ENCODE results near the gene IL31RA.

The IL31RA gene

DNA sequence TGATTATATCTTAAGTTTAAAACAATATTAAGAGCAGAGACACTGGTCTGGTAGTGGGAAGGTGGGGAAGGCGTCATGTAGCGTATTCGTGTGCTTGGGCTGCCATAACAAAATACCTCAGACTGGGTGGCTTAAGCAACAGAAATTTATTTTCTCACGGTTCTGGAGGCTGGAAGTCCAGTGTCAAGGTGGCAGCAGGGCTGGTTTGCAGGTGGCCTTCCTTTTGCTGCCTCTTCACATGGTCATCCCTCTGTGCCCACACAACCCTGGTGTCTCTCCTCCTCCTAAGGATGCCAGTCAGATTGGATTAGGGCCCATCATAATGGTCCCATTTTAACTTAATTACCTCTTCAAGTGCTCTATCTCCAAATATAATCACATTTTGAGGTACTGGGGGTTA lies 9.6 kb downstream of the IL31RA start:
- no peak for DNase-seq

DNA sequence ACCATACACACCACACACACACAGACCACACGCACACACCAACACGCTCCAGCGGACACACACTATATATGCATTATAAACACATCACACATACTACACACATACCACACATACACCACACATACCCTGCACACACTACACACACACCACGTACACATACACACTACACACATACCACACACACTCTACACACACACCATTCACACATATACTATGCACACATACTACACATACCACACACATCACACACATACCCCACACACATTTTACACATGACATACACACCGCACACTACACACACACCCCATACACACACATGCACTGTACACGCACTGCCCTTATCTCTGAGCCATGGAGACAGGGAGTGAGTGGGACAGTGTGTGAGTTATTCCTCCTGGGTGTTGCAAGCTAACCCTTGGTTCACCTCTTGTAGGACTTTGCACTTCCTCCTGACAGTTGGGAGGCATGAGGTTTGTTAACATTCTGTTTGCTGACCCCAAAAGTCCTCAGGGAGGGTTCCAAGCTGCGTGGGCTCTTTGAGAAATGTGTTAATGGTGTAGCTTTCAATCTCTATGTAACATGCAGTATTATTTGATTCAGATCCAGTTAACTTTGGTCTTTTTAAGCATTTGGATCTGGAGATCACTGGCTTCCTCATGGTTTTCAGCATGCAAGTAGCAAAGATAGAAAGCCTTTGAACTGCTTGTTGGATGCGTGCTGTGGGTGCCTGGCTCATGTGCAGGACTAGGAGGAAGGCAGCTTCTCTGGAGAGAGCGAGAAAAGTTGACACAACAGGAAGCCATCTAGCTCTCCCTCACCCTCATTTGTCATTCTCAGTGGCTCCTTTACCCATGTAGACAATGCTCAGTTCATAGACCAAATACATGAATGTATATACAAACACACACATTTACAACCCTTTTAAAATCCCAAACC lies 13.7 kb downstream of the IL31RA start:
- no peak for DNase-seq

- DNase-seq = no peak
These were observed 14.7 kb downstream of the IL31RA start for GRCh38 chr5:55865831-55866230.

- no peak for DNase-seq
These were observed 15.3 kb downstream of the IL31RA start for GRCh38 chr5:55866485-55866884.

- no peak for DNase-seq
These were observed 15.8 kb downstream of the IL31RA start for GRCh38 chr5:55866934-55867333.

DNA sequence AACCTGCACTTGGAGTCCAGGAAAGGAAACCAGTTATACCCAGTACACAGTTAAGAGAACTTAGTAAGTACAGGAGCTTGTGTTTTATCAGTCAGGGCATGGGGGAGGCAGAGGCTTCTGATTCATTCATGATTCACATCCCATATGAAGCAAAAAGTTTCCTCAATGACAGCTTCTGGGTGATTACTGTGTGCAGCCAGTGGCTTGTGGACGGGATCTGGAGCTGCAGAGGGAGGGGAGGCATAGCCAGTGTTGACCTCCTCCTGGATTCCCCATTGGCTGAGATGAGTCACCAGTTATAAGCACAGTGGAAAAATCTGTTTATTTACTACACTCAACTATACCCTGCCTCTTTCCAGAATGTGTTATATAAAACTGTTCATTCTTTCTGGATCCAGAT lies 17.7 kb downstream of the IL31RA start:
- peak; percentile 60 for DNase-seq

DNA sequence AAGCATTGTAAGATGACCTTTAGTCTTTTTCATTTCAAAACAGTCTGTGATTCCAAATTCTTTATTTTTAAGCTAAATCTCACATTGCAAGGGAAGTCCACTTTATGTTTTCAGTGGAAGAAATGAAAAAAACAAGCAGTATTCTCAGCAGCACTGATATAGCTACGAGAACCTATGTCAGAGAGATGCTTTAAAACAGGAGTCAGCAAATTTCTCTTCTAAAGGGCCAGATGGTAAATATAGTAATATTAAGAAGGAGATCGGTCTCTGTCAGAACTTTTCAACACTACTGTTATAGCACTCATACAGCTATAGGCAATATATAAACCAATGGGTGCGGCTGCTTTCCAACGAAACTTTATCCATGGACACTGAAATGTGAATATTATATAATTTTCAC lies 18.7 kb downstream of the IL31RA start:
- no peak for DNase-seq

GRCh38 chr5:55873234-55873633 lies 22.1 kb downstream of the IL31RA start:
- DNase-seq = no peak

DNA sequence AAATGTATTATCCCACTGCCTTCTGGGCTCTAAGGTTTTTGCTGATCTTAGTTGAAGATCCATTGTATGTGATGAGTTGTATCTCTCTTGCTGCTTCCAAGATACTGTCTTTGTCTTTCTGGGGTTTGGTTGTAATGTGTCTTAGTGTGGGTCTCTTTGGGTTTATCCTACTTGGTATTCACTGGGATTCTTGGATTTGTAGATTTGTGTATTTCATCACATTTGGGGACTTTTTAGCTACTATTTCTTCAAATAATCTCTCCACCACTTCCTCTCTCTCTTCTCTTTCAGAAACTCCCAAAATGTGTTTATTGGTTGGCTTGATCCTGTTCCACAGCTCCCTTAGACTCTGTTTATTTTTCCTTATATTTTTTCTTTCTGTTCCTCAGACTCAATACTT lies 26.5 kb downstream of the IL31RA start:
- no peak for DNase-seq

DNA sequence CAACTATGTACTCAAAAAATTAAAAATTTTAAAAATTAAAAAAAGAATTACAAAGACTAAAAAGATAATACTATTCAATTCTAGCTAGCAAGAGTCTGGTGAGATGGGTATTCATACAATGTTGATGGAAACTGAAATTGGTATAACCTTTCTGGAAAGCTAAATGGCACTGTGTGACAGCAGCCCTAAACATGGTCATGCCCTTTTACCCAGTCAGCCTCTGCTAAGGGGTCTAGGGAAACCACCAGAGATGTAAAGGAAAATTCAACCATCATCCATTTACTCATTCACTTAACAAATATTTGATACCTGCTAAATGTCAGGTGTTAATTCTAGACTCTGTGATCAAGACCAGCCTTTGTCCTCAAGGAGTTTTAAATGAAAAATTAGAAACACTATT lies 29.3 kb downstream of the IL31RA start:
- no peak for DNase-seq

- no peak for DNase-seq
These were observed 34.2 kb downstream of the IL31RA start for GRCh38 chr5:55885359-55885758.

DNA sequence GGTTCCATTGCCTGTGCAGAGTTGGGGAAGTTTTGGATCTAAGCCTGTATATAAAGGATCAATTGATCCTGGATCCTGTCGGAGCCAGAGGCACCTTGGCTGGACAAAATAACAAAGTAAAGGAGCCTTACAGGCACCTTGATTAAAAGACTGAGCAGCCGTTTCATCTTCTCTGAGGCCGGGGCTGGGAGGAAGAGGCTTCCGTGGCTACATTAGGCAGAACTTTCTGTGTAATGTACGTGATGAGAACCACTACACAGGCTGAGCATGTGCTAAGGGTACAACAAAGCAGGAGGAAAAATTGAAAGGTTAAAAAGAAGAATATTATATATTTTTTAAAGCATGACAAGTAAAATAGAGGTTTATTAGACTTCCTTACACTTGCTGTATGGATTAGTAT lies 37.0 kb downstream of the IL31RA start:
- no peak for DNase-seq

- no peak for DNase-seq
These were observed 41.3 kb downstream of the IL31RA start for GRCh38 chr5:55892479-55892878.

DNA sequence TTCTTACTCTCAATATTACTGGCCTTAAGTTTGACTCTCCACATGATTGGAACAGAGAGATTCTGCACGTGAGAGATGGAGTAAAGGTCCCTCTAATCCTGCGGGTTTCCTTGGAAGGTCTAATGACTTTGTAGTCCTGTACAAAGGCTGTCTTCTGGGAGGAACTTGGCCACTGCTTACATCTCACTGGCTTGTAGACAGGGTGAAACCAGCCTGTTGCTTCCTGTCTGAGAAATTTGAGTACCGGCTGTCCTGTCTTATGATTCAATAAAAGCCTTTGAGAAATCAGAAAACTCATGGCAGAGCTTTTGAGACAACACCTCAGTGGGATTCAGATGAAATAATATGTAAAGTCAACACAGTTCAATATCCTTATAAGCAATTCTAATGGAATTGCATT lies 43.0 kb downstream of the IL31RA start:
- DNase-seq = peak; percentile 43

- no peak for DNase-seq
These were observed 44.2 kb downstream of the IL31RA start for GRCh38 chr5:55895346-55895745.

DNA sequence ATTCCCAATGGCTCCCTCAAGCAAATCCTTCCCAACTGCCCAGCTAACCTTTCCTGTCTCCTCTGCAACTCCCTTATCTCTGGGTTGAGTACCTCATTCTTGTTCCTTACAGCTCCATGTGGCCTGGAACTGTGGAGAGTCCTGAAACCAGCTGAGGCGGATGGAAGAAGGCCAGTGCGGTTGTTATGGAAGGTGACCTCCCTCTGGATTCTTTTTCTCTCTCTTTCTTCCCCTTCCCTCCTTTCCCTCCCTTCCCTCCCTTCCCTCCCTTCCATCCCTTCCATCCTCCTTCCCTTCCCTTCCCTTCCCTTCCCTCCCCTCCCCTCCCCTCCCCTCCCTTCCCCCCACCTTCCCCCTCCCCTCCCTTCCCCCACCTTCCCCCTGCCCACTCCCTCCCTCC lies 45.1 kb downstream of the IL31RA start:
- DNase-seq = no peak

- no peak for DNase-seq
These were observed 45.5 kb downstream of the IL31RA start for GRCh38 chr5:55896663-55897062.

GRCh38 chr5:55897206-55897894 lies 46.2 kb downstream of the IL31RA start:
- DNase-seq = no peak

DNA sequence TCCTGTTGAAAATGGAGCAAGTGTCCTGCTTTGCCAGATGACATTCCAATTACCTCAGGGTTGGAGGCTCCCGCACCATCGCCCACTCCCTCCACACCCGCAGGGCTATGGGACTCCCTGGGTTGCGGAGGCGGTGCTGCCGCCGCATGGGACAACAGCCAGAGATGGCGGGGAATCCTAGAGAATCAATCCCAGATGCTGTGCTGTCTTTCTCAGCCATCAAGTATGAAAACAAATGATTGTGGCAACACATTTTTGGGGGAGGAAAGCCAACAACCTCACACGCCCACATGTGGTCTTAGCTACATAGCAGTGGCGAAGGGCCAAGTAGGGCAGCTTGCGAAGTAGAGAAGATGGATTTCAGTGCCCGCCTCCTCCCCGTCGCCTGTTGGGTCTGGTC lies 46.7 kb downstream of the IL31RA start:
- peak; percentile 13 for DNase-seq

GRCh38 chr5:55899344-55899743 lies 48.2 kb downstream of the IL31RA start:
- no peak for DNase-seq

DNA sequence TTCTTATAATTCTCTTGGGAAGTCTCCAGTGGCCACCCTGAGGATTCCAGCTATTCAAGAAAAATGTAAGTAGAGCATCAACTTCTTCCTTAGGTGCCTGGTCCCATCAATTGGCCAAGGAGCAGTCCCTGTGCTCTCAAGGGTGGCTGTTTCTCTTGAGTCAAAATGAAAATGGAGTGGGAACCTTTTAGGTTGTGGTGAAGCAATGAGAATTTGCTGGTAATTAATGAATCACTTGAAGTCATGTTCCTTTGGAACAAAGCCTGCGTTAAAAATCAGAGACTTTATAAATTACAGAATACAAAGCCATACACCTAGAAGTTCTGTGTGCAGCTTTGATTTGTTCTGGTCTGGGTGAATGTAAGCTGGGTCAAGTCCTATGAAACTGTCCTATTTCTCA lies 48.9 kb downstream of the IL31RA start:
- peak; percentile 39 for DNase-seq

DNA sequence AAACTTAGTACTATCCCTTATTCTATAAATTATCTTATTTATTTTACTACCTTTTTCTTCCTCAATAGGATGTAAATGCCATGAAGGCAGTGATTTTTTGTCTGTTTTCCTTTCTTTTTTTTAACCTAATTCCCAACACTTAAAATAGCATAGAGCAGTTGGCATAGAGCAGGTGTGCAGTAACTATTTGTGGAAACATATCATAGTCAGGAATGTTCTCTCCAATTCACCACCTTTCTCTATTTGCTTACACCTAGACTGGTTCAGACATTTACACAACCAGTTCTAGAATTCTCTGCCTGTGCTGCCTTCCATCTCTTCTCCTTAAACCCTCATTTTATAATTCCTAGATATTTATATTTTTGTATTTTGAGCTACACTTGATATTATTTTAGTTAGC lies 49.6 kb downstream of the IL31RA start:
- DNase-seq = no peak

GRCh38 chr5:55902696-55903095 lies 51.5 kb downstream of the IL31RA start:
- DNase-seq = no peak

- DNase-seq = peak; percentile 87
These were observed 52.1 kb downstream of the IL31RA start for GRCh38 chr5:55903121-55903701.
